Right hindlimb (tissue), 1 donor: Measurements from ENCODE around the gene PROB1.
"Not testable (repeated sequence)": the region's sequence is repeated elsewhere in the genome, so short reads cannot be mapped to it uniquely, and the experiment has no call there.

Experiments
- DNase-seq: peaks from one replicate; pipeline ENCODE4 v3.0.0-alpha.2; 2018

The PROB1 gene

DNA sequence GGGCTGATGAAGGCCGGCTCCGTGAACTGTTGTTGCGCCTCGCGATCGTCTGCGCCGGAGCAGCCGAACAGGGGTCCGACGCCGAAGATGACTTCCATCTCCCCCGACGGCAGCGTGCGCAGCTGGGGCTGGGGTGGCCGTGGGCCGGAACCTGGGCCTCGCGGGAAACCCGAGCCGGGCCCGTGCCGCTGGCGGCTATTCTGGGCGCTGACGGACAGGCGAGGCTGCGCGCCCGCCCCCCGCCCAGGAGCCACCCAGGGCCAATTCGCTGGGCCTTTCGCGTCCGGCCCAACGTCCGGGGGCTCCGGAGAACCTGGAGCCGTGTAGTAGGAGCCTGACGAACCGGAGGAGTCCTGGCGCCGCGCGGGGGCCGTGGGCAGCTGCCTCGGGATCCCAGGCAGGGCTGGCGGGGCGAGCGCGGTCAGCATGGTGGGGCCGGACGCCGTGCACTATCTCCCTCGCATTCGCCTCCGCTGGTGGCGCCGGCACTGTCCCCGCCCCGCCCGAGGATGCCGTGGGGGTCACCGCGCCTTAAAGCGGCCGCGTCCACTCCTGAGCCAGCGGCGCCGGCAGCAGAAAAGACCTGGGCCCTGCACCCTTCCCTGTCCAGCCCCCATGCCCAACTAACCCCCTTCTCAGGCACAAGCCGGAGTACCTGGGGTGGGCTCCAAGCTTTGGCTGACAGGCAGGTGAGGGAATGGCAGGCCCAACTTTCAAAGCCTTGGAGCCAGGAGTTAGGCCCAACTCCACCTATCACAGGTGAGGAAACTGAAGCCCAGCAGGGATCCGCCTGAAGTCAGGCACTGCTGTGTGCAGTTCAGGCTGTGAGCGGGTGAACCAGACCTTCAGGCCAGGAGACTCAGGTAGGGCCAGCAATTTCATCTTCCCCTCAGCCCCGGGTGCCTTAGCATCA is at the start of gene PROB1:
Gene PROB1 (minus strand): TSS at position 451 of the 913 bp plus-strand sequence. CDS start 23 bp downstream, at position 428.
- DNase-seq: no peak

GRCh38 chr5:139443831-139444453 is 49.0 kb upstream of the PROB1 start:
- no peak for DNase-seq

- DNase-seq: not testable (repeated sequence)
These were observed 45.5 kb upstream of the PROB1 start for GRCh38 chr5:139440416-139440815.

- DNase-seq: peak; percentile 97
These were observed 44.4 kb upstream of the PROB1 start, which contains the start of gene DNAJC18 for GRCh38 chr5:139439013-139439903. TSS of gene DNAJC18 (minus strand) at chr5:139439525. CDS start at chr5:139439445, 80 bp downstream.

GRCh38 chr5:139438707-139439012 is 43.8 kb upstream of the PROB1 start:
- no peak for DNase-seq

DNA sequence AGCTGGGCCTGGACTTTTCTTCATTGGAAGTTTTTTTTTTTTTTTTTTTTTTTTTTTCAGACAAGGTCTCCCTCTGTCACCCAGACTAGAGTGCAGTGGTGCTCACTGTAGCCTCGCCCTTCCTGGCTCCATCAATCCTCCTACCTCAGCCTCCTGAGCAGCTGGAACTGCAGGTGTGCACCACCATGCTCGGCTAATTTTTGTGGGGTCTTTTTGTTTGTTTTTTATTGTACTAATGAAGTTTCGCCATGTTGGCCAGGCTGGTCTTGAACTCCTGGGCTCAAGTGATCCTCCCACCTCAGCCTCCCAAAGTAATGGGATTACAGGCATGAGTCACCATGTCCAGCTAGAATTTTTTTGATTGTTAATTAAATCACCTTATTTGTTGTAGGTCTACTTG is 40.8 kb upstream of the PROB1 start:
- no peak for DNase-seq

GRCh38 chr5:139431706-139432105 is 36.8 kb upstream of the PROB1 start:
- no peak for DNase-seq

GRCh38 chr5:139430015-139430414 is 35.1 kb upstream of the PROB1 start:
- no peak for DNase-seq

GRCh38 chr5:139426203-139426885 is 31.4 kb upstream of the PROB1 start:
- no peak for DNase-seq

GRCh38 chr5:139425497-139425896 is 30.6 kb upstream of the PROB1 start:
- DNase-seq: no peak

DNA sequence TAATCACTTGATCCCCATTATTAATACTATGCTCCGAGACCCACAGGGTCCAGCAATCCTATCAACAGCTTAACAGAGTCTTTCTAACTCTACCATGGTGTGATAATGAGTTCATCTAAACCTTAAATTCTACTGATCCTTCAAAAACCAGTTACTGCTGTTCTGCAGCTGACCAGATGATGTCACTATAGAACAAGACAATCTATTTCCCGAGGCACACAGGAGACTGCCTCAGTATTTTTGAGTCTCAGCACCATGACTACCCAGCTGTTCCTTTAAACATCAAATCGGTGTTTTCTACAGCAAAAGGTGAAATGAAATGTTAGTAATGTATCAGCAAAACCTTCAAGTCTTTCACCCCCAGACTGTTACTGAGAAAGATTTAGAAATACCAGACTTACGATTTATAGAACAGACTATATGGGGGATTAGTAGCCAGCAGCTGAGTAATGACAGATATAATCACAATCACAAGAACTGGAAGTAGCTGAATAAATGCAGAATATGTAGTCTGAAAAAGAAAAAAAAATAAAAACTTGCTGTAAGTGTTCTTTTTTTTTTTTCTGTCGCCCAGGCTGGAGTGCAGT is 27.5 kb upstream of the PROB1 start:
- DNase-seq: peak; percentile 57

DNA sequence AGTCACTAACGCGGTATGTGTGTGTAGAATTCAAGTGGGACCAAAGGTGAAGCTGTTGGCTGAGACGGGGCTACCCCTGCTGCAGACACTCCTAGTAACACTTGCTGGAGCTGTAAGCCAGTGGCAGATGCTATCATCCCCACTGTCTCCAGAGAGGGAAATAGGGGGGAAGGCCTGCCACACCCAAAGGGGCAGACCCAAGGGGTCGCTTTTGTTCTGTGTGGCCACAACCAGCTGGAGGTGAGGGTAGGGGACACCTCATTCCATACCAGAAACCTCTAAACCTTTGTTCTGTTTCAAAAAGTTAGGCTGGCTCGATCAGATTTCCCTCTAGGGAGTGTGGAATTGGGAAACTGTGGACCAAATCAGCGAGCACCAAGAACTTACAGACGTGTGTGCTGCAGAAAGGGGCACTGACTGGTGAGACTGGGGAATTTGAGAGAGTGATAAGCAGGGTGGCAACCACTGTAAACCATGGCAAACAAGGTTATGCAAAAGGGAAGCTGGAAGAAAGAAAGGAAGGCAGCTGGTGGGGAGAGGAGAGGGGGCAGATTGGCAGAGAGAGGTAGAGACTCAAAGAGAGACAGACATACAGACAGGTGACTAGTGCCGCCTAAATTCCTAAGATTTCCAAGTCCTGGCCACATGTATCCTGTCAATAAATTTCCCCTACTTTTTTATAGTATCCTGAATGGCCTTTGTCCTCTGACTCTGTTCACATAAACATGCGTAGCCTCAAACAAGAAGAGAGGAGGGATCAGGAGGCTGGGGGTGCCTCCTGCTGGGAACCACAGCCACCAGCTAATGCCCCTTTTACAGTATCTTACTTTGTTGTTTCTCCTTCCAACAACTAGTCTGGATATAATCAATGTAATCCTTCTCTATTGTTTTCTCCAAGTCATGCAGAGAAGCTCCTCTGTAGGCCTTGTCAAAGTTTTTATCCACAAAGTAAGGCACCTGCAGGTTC is 24.6 kb upstream of the PROB1 start:
- DNase-seq: no peak

DNA sequence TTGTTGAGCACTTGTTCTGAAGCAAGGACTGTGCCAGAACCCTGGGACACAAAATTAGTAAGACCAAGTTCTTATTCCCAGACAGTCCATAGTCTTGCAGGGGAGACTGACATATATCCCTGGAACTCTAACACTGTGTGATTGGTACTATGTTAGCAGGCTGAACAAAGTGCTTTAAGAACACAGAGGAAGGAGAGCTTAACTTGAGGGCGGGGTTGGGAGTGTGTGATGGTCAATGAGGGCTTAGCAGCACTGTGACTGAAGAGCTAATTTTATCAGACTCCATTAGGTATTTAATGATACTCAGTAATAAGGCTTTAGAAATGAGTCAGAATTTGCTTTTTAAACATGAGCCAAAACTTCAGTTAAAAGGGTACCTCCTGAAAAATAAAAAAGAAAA is 23.9 kb upstream of the PROB1 start:
- no peak for DNase-seq

- no peak for DNase-seq
These were observed 22.3 kb upstream of the PROB1 start for GRCh38 chr5:139417214-139417613.

DNA sequence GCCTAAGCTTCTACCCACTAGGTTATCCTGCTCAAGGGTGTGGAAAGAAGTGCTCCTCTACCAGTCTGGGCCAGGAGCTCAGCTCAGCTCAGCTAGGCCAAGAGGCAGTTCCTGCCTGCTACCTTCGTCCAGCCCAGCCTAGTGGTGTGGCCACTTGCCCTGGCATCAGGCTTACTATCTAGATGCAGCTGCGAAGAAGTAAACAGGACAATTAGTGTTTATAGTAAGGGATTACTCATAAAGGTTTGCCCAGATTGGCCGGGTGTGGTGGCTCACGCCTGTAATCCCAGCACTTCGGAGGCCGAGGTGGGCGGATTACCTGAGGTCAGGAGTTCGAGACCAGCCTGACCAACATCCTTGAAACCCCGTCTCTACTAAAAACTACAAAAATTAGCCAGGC is 21.7 kb upstream of the PROB1 start:
- DNase-seq: no peak

- no peak for DNase-seq
These were observed 21.0 kb upstream of the PROB1 start for GRCh38 chr5:139415869-139416268.

GRCh38 chr5:139415221-139415861 is 20.4 kb upstream of the PROB1 start:
- DNase-seq: no peak

GRCh38 chr5:139414581-139415130 is 19.8 kb upstream of the PROB1 start:
- peak; percentile 72 for DNase-seq

DNA sequence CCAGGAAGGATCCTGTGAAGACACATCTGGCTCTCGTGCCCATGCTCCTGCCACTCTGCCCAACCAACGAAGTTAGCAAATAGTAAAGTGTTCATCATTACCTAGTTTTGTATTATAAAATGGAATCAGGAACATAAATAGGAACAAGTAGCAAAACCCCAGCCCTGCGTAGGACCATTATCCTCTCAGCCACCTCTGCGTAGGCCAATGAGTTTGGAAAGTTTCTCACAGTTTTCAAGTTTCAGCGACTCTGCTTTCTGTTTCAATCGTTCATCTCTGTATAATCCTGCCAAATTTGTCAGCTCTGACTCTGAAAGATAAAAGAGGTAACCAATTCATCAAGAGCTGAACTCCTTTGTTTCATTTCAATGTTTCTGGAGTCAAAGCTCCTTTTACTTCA is 19.1 kb upstream of the PROB1 start:
- no peak for DNase-seq

DNA sequence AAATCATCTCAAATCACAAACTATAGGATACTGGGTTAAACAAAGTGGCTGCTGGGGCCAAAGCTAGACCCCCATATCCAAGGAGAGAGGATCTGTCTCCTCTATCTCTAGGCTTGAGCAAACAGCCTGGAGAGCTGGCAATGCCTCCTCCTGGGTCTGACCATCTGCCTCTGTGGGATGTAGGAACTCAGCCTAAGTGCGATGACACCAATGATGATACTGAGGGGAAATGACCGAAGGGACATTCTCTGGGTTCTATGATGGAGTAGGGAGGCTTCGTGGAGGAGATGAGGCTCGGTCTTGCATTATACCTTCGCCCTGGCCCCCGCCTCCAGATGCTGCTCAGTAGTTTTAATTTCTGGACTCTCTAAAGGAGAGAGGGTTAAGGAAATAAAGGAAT is 18.2 kb upstream of the PROB1 start:
- DNase-seq: no peak
